Lung (tissue), 12 donors: ENCODE measurements around the gene BABAM1. TPM values are rescaled to one million over a fixed set of nuclear protein-coding genes. Genes with fewer than 3 reads are reported as not detected.

Experiments
- ATAC-seq: fragments of 200-7000 bp; cut with Tn5 transposase; one replicate; pipeline ENCODE4 v1.9.1; 2020; ENCODE audit warnings: moderate number of reproducible peaks; ENCODE audit not compliant: insufficient read depth, low FRiP score
- DNase-seq, 3 donors: peaks; one replicate each; pipeline ENCODE4 v3.0.0-alpha.2; 2013 to 2017
- H3K27ac ChIP-seq, 2 donors: one replicate each; pipeline ENCODE4 v1.5.1; 2013; ENCODE audit warnings: mild to moderate bottlenecking in 2 of 2, moderate library complexity in 2 of 2, control low read depth in 1 of 2, inconsistent platforms in 1 of 2, low read depth in 1 of 2, low read length in 1 of 2
- H3K27me3 ChIP-seq, 3 donors: one replicate each; pipeline ENCODE4 v1.5.1; 2013; ENCODE audit warnings: low read length in 2 of 3; ENCODE audit not compliant: control insufficient read depth in 3 of 3, insufficient read depth in 3 of 3
- H3K36me3 ChIP-seq, 4 donors: one replicate each; pipeline ENCODE4 v1.5.1; 2013; ENCODE audit warnings: low read length in 4 of 4, mild to moderate bottlenecking in 1 of 4, moderate library complexity in 1 of 4; ENCODE audit not compliant: control insufficient read depth in 4 of 4, insufficient read depth in 4 of 4
- H3K4me1 ChIP-seq, 5 donors: one replicate each; pipeline ENCODE4 v1.5.1; 2013; ENCODE audit warnings: low read length in 5 of 5, mild to moderate bottlenecking in 2 of 5, moderate library complexity in 1 of 5; ENCODE audit not compliant: control insufficient read depth in 5 of 5, insufficient read depth in 5 of 5
- H3K4me3 ChIP-seq: one replicate; pipeline ENCODE4 v1.5.1; 2013; ENCODE audit warnings: mild to moderate bottlenecking, control low read depth, moderate library complexity
- H3K9ac ChIP-seq, 2 donors: one replicate each; pipeline ENCODE4 v1.5.1; 2013; ENCODE audit warnings: low read length in 2 of 2, control low read depth in 1 of 2; ENCODE audit not compliant: insufficient read depth in 1 of 2
- H3K9me3 ChIP-seq, 4 donors: one replicate each; pipeline ENCODE4 v1.5.1; 2013; ENCODE audit warnings: low read length in 3 of 4, mild to moderate bottlenecking in 1 of 4, moderate library complexity in 1 of 4; ENCODE audit not compliant: control insufficient read depth in 4 of 4, insufficient read depth in 3 of 4
- CTCF ChIP-seq: IDR thresholded peaks from 2 replicates; pipeline ENCODE4 v1.5.1; 2012; ENCODE audit warnings: mild to moderate bottlenecking; ENCODE audit errors: control extremely low read depth, extremely low read depth
- WGBS, 2 donors: extraction: QIAGEN DNeasy Blood & Tissue Kit; methylation state at CpG; one replicate each; pipeline ENCODE4 v1.1.7; 2013; 5-methylcytosine and 5-hydroxymethylcytosine counted together
- polyA plus RNA-seq, 2 donors: library from polyadenylated mRNA; stranded (reverse); fragments of 200-250 nt; gene quantifications; one replicate each; pipeline ENCODE4 v1.2.1, GENCODE V29; 2013
- total RNA-seq, 2 donors: library from RNA; depleted of rRNA in 1 of 2; stranded (reverse); fragments of >200 nt in 1 of 2; gene quantifications; one replicate each; pipeline ENCODE4 v1.2.1, GENCODE V29; 2014 to 2021
- donor health status: control.
- donor health status: control.
- donor health status: Bipolar disorder and iron deficiency.
- donor health status: healthy.
- donor health status: DM: yes; HTN: yes; CAD: no.

Gene BABAM1
- total and polyA plus RNA-seq, 4 donors: 52.4 to 75.1 (median 63.4) TPM

GRCh38 chr19:17225053-17225452, 42.2 kb upstream of the BABAM1 start:
- no peaks in the 10 kb centered on the region for H3K27me3 ChIP-seq
- peaks cover 0 to 5% (median 0%) of the 10 kb centered on the region in 5 donors for H3K4me1 ChIP-seq
- H3K4me3 ChIP-seq: no peak overlapping the region
- H3K9ac ChIP-seq: no peak overlapping the region
- H3K27ac ChIP-seq: no peak overlapping the region
- WGBS, 2 donors: 86 to 92% methylated on average over 10 of the region's 10 CpGs
- no peak for ATAC-seq
- no peak for TF ChIP-seq CTCF
- peaks cover 0 to 3% (median under 1%) of the 10 kb centered on the region in 4 donors for H3K36me3 ChIP-seq
- H3K9me3 ChIP-seq: no peaks in the 10 kb centered on the region
- DNase-seq: no peak

- Histone ChIP-seq H3K9ac (peak within 1 kb of the TSS in 1 of 2 donors; percentile 25), H3K4me1 (peaks cover 0 to 5% (median 0%) of the 10 kb centered on the region in 5 donors), H3K27ac (peak within 1 kb of the TSS; percentile 87 to 97), H3K9me3 (no peaks in the 10 kb centered on the region), H3K4me3 (peak within 1 kb of the TSS; percentile 60), H3K27me3 (no peaks in the 10 kb centered on the region), H3K36me3 (peaks cover 0 to 5% (median 2%) of the 10 kb centered on the region in 4 donors)
- DNase-seq (peak; percentile 98 to 99 (median 99)), ATAC-seq (peak; percentile 97)
- whole genome bisulfite sequencing, 2 donors: 0 to 1% methylated on average over 78 to 90 of the region's 90 CpGs
- peak; percentile 1 for TF ChIP-seq CTCF
These were observed 41.0 kb upstream of the BABAM1 start, which contains the start of gene OCEL1 for GRCh38 chr19:17226002-17226933. Gene OCEL1 (plus strand): TSS chr19:17226226. CDS start chr19:17226248, 22 bp downstream.

- no peak overlapping the region for H3K9ac ChIP-seq
- no peaks in the 10 kb centered on the region for H3K27me3 ChIP-seq
- no peaks in the 10 kb centered on the region for H3K9me3 ChIP-seq
- H3K4me1 ChIP-seq: peaks cover 0 to 5% (median 0%) of the 10 kb centered on the region in 5 donors
- no peak for ATAC-seq
- H3K4me3 ChIP-seq: no peak overlapping the region
- peaks cover 0 to 15% (median 3%) of the 10 kb centered on the region in 4 donors for H3K36me3 ChIP-seq
- no peak for TF ChIP-seq CTCF
- DNase-seq: no peak
- 81 to 88% methylated on average over 13 of the region's 13 CpGs for WGBS, 2 donors
- no peak overlapping the region for H3K27ac ChIP-seq
These were observed 39.4 kb upstream of the BABAM1 start for GRCh38 chr19:17227798-17228367.
